Mesodermal cell (in vitro differentiated cells): ENCODE measurements around the gene CACNA1G.

Source experiments
- H3K27ac ChIP-seq: 2 replicates; pipeline ENCODE4 v1.7.0; 2013; ENCODE audit warnings: mild to moderate bottlenecking, low read depth, low read length, moderate library complexity; ENCODE audit not compliant: severe bottlenecking
- H3K36me3 ChIP-seq: 2 replicates; pipeline ENCODE4 v1.7.1; 2013; ENCODE audit warnings: mild to moderate bottlenecking, low read length, moderate library complexity; ENCODE audit not compliant: control insufficient read depth, insufficient read depth
- H3K4me1 ChIP-seq: one replicate; pipeline ENCODE4 v1.7.1; 2013; ENCODE audit warnings: mild to moderate bottlenecking, low read length; ENCODE audit not compliant: insufficient read depth, control insufficient read depth, poor library complexity, severe bottlenecking
- H3K4me3 ChIP-seq: 2 replicates; pipeline ENCODE4 v1.7.0; 2013; ENCODE audit warnings: low read length, control low read depth, mild to moderate bottlenecking; ENCODE audit not compliant: insufficient read depth, poor library complexity, severe bottlenecking; ENCODE audit errors: extremely low read depth
- H3K9me3 ChIP-seq: 2 replicates; pipeline ENCODE4 v1.7.1; 2013; ENCODE audit warnings: mild to moderate bottlenecking, low read length, moderate library complexity; ENCODE audit not compliant: control insufficient read depth
- WGBS, 2 experiments: methylation state at CpG; one replicate each; pipeline ENCODE4 v1.1.5; 2013; ENCODE audit warnings: missing lambda C conversion rate in 2 of 2; ENCODE audit not compliant: insufficient coverage in 2 of 2; 5-methylcytosine and 5-hydroxymethylcytosine counted together

Gene CACNA1G

GRCh38 chr17:50560931-50561745 lies 623 bp downstream of the CACNA1G start:
- Histone ChIP-seq H3K36me3 (no peaks in the 10 kb centered on the region), H3K4me3 (peak overlapping the region; percentile 46), H3K27ac (no peak overlapping the region), H3K4me1 (peaks cover 10% of the 10 kb centered on the region), H3K9me3 (no peaks in the 10 kb centered on the region)
- 1% methylated on average over 37 to 65 of the region's 88 CpGs for WGBS, 2 experiments

- Histone ChIP-seq H3K27ac (no peak overlapping the region), H3K36me3 (no peaks in the 10 kb centered on the region), H3K9me3 (no peaks in the 10 kb centered on the region), H3K4me3 (peak overlapping the region; percentile 46), H3K4me1 (peaks cover 10% of the 10 kb centered on the region)
- WGBS, 2 experiments: 0% methylated on average over 1 of the region's 27 CpGs; no CpG with 5 or more reads in 1 of the 2 experiments
Observed at GRCh38 chr17:50561746-50562141, 1.2 kb downstream of the CACNA1G start.

GRCh38 chr17:50562242-50563091 lies 2.0 kb downstream of the CACNA1G start:
- Histone ChIP-seq H3K4me3 (no peak overlapping the region), H3K9me3 (no peaks in the 10 kb centered on the region), H3K27ac (no peak overlapping the region), H3K4me1 (peaks cover 10% of the 10 kb centered on the region), H3K36me3 (no peaks in the 10 kb centered on the region)
- WGBS, 2 experiments: 7 to 18% methylated on average over 11 to 16 of the region's 22 CpGs

GRCh38 chr17:50563092-50563511 lies 2.6 kb downstream of the CACNA1G start:
- Histone ChIP-seq H3K4me1 (peaks cover 10% of the 10 kb centered on the region), H3K9me3 (no peaks in the 10 kb centered on the region), H3K27ac (no peak overlapping the region), H3K36me3 (no peaks in the 10 kb centered on the region), H3K4me3 (no peak overlapping the region)
- WGBS, 2 experiments: 14% methylated on average over 2 of the region's 4 CpGs; no CpG with 5 or more reads in 1 of the 2 experiments

GRCh38 chr17:50564916-50565315 lies 4.4 kb downstream of the CACNA1G start:
- no peaks in the 10 kb centered on the region for H3K9me3 ChIP-seq

GRCh38 chr17:50565402-50566350 lies 5.2 kb downstream of the CACNA1G start:
- no peaks in the 10 kb centered on the region for H3K9me3 ChIP-seq
- peaks cover 5% of the 10 kb centered on the region for H3K4me1 ChIP-seq
- H3K36me3 ChIP-seq: no peaks in the 10 kb centered on the region
- H3K4me3 ChIP-seq: no peak overlapping the region
- H3K27ac ChIP-seq: no peak overlapping the region
- 44 to 55% methylated on average over 3 to 5 of the region's 10 CpGs for WGBS, 2 experiments

More at GRCh38 chr17:50564916-50565315, 4.4 kb downstream of the CACNA1G start:
- no peak overlapping the region for H3K4me3 ChIP-seq
- no peaks in the 10 kb centered on the region for H3K36me3 ChIP-seq
- peaks cover 5% of the 10 kb centered on the region for H3K4me1 ChIP-seq
- H3K27ac ChIP-seq: no peak overlapping the region
- WGBS, 2 experiments: 61 to 66% methylated on average over 10 to 16 of the region's 19 CpGs

GRCh38 chr17:50566886-50567285 lies 6.4 kb downstream of the CACNA1G start:
- Histone ChIP-seq H3K4me1 (peaks cover 5% of the 10 kb centered on the region), H3K27ac (no peak overlapping the region), H3K4me3 (no peak overlapping the region), H3K9me3 (no peaks in the 10 kb centered on the region), H3K36me3 (no peaks in the 10 kb centered on the region)
- 89 to 100% methylated on average over 1 of the region's 2 CpGs for WGBS, 2 experiments

GRCh38 chr17:50568659-50569058 lies 8.1 kb downstream of the CACNA1G start:
- no peak overlapping the region for H3K27ac ChIP-seq
- H3K4me3 ChIP-seq: no peak overlapping the region
- H3K4me1 ChIP-seq: no peaks in the 10 kb centered on the region
- H3K9me3 ChIP-seq: no peaks in the 10 kb centered on the region
- WGBS, 2 experiments: 76 to 90% methylated on average over 4 to 6 of the region's 12 CpGs
- no peaks in the 10 kb centered on the region for H3K36me3 ChIP-seq

- WGBS, 2 experiments: 76 to 94% methylated on average over 6 of the region's 7 CpGs
- H3K27ac ChIP-seq: peak overlapping the region; percentile 36
- no peaks in the 10 kb centered on the region for H3K36me3 ChIP-seq
- H3K4me1 ChIP-seq: no peaks in the 10 kb centered on the region
- H3K4me3 ChIP-seq: no peak overlapping the region
- H3K9me3 ChIP-seq: no peaks in the 10 kb centered on the region
Observed at GRCh38 chr17:50569592-50569991, 9.1 kb downstream of the CACNA1G start.

GRCh38 chr17:50570032-50570431 lies 9.5 kb downstream of the CACNA1G start:
- WGBS, 2 experiments: 69 to 90% methylated on average over 5 to 7 of the region's 8 CpGs
- no peaks in the 10 kb centered on the region for H3K4me1 ChIP-seq
- no peaks in the 10 kb centered on the region for H3K9me3 ChIP-seq
- no peak overlapping the region for H3K4me3 ChIP-seq
- peak overlapping the region; percentile 36 for H3K27ac ChIP-seq
- no peaks in the 10 kb centered on the region for H3K36me3 ChIP-seq
